HG03558 (cell line): ENCODE measurements around the gene GARIN5A.

Experiments used
- ATAC-seq: cut with Tn5 transposase; IDR thresholded peaks from one replicate; pipeline ENCODE4 v1.9.1; 2021; ENCODE audit warnings: moderate number of reproducible peaks; ENCODE audit not compliant: unreplicated experiment; ENCODE audit errors: extremely low read depth

Gene GARIN5A

GRCh38 chr19:50467566-50467965 is 9.1 kb downstream of the GARIN5A start:
- ATAC-seq = no peak

- ATAC-seq = no peak
Observed at GRCh38 chr19:50466706-50467039, 10.0 kb downstream of the GARIN5A start.

GRCh38 chr19:50465986-50466705 is 10.5 kb downstream of the GARIN5A start:
- ATAC-seq = no peak

GRCh38 chr19:50465000-50465399 is 11.6 kb downstream of the GARIN5A start:
- no peak for ATAC-seq

GRCh38 chr19:50464348-50464747 is 12.3 kb downstream of the GARIN5A start:
- no peak for ATAC-seq

GRCh38 chr19:50462970-50463369 is 13.7 kb downstream of the GARIN5A start:
- ATAC-seq = no peak

- ATAC-seq = no peak
Observed at GRCh38 chr19:50461066-50461875, 15.4 kb downstream of the GARIN5A start.

GRCh38 chr19:50460161-50460765 is 16.4 kb downstream of the GARIN5A start:
- ATAC-seq = no peak

GRCh38 chr19:50459638-50460037 is 17.0 kb downstream of the GARIN5A start:
- ATAC-seq = no peak

GRCh38 chr19:50459067-50459456 is 17.6 kb downstream of the GARIN5A start:
- ATAC-seq = no peak

GRCh38 chr19:50458396-50459066 is 18.1 kb downstream of the GARIN5A start:
- no peak for ATAC-seq

- ATAC-seq = no peak
Observed at GRCh38 chr19:50457300-50457699, 19.3 kb downstream of the GARIN5A start.

GRCh38 chr19:50455992-50456391 is 20.7 kb downstream of the GARIN5A start:
- ATAC-seq = no peak

- no peak for ATAC-seq
Observed at GRCh38 chr19:50453243-50453642, 23.4 kb downstream of the GARIN5A start.

- no peak for ATAC-seq
Observed at GRCh38 chr19:50451223-50451534, 25.5 kb downstream of the GARIN5A start.

GRCh38 chr19:50450369-50451222 is 26.1 kb downstream of the GARIN5A start:
- no peak for ATAC-seq

- no peak for ATAC-seq
Observed at GRCh38 chr19:50449236-50449899, 27.3 kb downstream of the GARIN5A start.

- no peak for ATAC-seq
Observed at GRCh38 chr19:50447750-50448149, 28.9 kb downstream of the GARIN5A start.

GRCh38 chr19:50447053-50447452 is 29.6 kb downstream of the GARIN5A start:
- ATAC-seq = no peak

- no peak for ATAC-seq
Observed at GRCh38 chr19:50444059-50444458, 32.6 kb downstream of the GARIN5A start.
